Tibial nerve (tissue), 4 donors: ENCODE measurements around the gene CAMK2G.

Experiments
- EP300 ChIP-seq, 2 donors: sonication (generic); formaldehyde crosslinking; IDR thresholded peaks; one replicate each; pipeline ENCODE4 v1.6.1; 2017; ENCODE audit warnings: antibody characterized with exemption in 2 of 2, mild to moderate bottlenecking in 1 of 2
- TF ChIP-seq, protein P1 (sequence below), 5 experiments: fragments of 200-600 bp in 3 of 5; fragments of 450-650 bp in 2 of 5; sonication (generic) in 3 of 5; IDR thresholded peaks; one replicate each; pipeline ENCODE4 v1.5.1; 2016 to 2019; ENCODE audit warnings: antibody characterized with exemption in 5 of 5, mild to moderate bottlenecking in 3 of 5, moderate library complexity in 2 of 5

DNA sequence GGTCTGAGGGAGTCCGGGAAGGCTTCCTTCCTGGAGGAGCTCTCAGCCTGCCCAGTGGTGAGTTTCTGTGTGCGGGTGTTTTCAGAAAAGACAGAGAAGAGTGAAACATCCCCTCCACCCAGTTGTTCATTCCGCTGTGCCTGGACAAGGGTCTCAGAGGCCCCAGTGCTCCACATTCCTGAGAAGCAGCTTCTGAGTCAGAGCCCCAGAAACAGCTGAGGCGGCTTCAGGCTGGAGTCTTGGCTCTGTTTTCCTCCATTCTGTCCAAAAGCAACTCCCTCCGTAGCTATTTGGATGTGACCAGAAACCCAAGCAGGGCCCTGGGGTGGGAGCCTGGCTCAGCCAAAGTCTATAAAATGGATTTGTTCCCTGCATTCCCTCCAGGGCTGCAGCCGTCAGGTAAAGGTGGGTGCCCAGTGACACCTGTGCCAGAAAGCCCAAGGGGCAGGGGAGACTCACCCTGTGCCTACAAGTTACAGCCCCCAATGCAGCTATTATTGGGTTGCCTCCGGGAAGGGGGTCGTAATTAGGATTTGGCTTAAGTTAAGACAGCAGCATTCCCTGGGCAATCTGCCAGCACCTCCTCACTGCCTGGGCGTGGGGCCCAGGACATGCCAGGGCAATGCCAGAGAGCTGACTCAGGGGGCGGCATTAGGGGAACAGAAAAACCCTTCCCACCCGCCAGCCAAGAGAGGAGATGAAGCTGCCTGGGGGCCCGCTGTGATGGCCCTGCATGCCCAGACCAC is 13.1 kb upstream of the CAMK2G start:
- TF ChIP-seq, protein P1, sequence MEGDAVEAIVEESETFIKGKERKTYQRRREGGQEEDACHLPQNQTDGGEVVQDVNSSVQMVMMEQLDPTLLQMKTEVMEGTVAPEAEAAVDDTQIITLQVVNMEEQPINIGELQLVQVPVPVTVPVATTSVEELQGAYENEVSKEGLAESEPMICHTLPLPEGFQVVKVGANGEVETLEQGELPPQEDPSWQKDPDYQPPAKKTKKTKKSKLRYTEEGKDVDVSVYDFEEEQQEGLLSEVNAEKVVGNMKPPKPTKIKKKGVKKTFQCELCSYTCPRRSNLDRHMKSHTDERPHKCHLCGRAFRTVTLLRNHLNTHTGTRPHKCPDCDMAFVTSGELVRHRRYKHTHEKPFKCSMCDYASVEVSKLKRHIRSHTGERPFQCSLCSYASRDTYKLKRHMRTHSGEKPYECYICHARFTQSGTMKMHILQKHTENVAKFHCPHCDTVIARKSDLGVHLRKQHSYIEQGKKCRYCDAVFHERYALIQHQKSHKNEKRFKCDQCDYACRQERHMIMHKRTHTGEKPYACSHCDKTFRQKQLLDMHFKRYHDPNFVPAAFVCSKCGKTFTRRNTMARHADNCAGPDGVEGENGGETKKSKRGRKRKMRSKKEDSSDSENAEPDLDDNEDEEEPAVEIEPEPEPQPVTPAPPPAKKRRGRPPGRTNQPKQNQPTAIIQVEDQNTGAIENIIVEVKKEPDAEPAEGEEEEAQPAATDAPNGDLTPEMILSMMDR (IDR thresholded peaks at IDR 0.05), result no peak
- peak in 1 of 2 donors; percentile 20 for TF ChIP-seq EP300 (IDR thresholded peaks at IDR 0.05)
